HCT116 (cell line): Measurements from ENCODE around the gene ARL8B. TPM values are rescaled to one million over a fixed set of nuclear protein-coding genes. Genes with fewer than 3 reads are reported as not detected.

ENCODE experiments used
- ATAC-seq: fragments of 200-7000 bp; cut with Tn5 transposase; 2 replicates; pipeline ENCODE4 v1.9.1; 2020; ENCODE audit warnings: mild to moderate bottlenecking, moderate library complexity
- BruUV-seq: library from RNA; stranded (reverse); fragments of 400-500 nt; replicated peaks from 2 replicates; lab custom pipeline; 2021; lab: Mats Ljungman, UMichigan
- CTCF ChIA-PET: fragments of 300-600 bp; sonication (Branson Sonifier 250); formaldehyde crosslinking; loops from one replicate; lab custom pipeline; 2021; ENCODE audit warnings: antibody characterized with exemption; lab: Charles Lee
- POLR2A ChIA-PET: fragments of 300-600, 350-600 bp; sonication (Branson Sonifier 250); formaldehyde crosslinking; loops from one replicate; lab custom pipeline; 2021; ENCODE audit warnings: antibody characterized with exemption; lab: Charles Lee
- RAD21 ChIA-PET, 2 experiments: fragments of 300-600 bp; sonication (Branson Sonifier 250); formaldehyde crosslinking; loops; one replicate each; lab custom pipeline; 2023; ENCODE audit warnings: low total read pairs in 2 of 2; ENCODE audit not compliant: uncharacterized antibody in 2 of 2, unreplicated experiment in 2 of 2, low non-redundant PET in 1 of 2; lab: Charles Lee
- DNase-seq: peaks from one replicate; pipeline ENCODE4 v3.0.0-alpha.2; 2010; ENCODE audit warnings: low read depth, low spot score
- H2AFZ ChIP-seq: fragments of 200-600 bp; shearing (Covaris generic), sonication (generic); 2 replicates; pipeline ENCODE4 v1.6.1; 2017; ENCODE audit warnings: low read depth, mixed run types, mixed read lengths, antibody characterized with exemption, low read length; ENCODE audit not compliant: poor library complexity, severe bottlenecking
- H3K27ac ChIP-seq: 2 replicates; pipeline ENCODE4 v1.5.1; 2012; ENCODE audit warnings: low read depth, low read length
- H3K27me3 ChIP-seq: fragments of 200-600 bp; sonication (generic); 2 replicates; pipeline ENCODE4 v1.6.1; 2016; ENCODE audit warnings: mixed run types, low read length, mixed read lengths; ENCODE audit not compliant: insufficient read depth
- H3K36me3 ChIP-seq, 2 experiments: fragments of 200-500 bp in 1 of 2; fragments of 200-600 bp in 1 of 2; sonication (Bioruptor generic) in 1 of 2; sonication (generic) in 1 of 2; 2 replicates each; pipeline versions ENCODE4 v1.5.1 to v1.6.1; 2014 to 2016; ENCODE audit warnings: low read length in 2 of 2, inconsistent platforms in 1 of 2, mixed read lengths in 1 of 2, mixed run types in 1 of 2; ENCODE audit not compliant: insufficient read depth in 2 of 2, control insufficient read depth in 1 of 2
- H3K4me1 ChIP-seq, 2 experiments: fragments of 200-600 bp in 1 of 2; sonication (generic) in 1 of 2; 2 replicates each; pipeline versions ENCODE4 v1.5.1 to v1.6.1; 2012 to 2017; ENCODE audit warnings: low read length in 2 of 2, inconsistent platforms in 1 of 2, mild to moderate bottlenecking in 1 of 2, mixed read lengths in 1 of 2, mixed run types in 1 of 2, moderate library complexity in 1 of 2; ENCODE audit not compliant: insufficient read depth in 2 of 2, control insufficient read depth in 1 of 2
- H3K4me2 ChIP-seq: fragments of 200-600 bp; sonication (generic); 2 replicates; pipeline ENCODE4 v1.6.1; 2017; ENCODE audit warnings: mixed run types, low read length, mixed read lengths
- H3K4me3 ChIP-seq, 2 experiments: fragments of 200-600 bp in 1 of 2; sonication (generic) in 1 of 2; replicated peaks in 1 of 2; 2 replicates each; pipeline ENCODE4 v1.5.1; 2011 to 2016; ENCODE audit warnings: low read length in 2 of 2, control low read depth in 1 of 2, low read depth in 1 of 2, mild to moderate bottlenecking in 1 of 2, mixed read lengths in 1 of 2, mixed run types in 1 of 2
- H3K79me2 ChIP-seq: fragments of 200-600 bp; sonication (generic); 2 replicates; pipeline ENCODE4 v1.6.1; 2017; ENCODE audit warnings: mild to moderate bottlenecking, mixed run types, low read length, moderate library complexity, mixed read lengths; ENCODE audit not compliant: insufficient read depth
- H3K9ac ChIP-seq: fragments of 200-600 bp; sonication (generic); 2 replicates; pipeline ENCODE4 v1.6.1; 2016; ENCODE audit warnings: low read length, mixed read lengths
- H3K9me2 ChIP-seq: fragments of 200-600 bp; sonication (generic), shearing (Covaris generic); 2 replicates; pipeline ENCODE4 v1.6.1; 2017; ENCODE audit warnings: mixed run types, mild to moderate bottlenecking, moderate library complexity; ENCODE audit not compliant: insufficient read depth
- H3K9me3 ChIP-seq, 2 experiments: fragments of 200-500 bp in 1 of 2; fragments of 200-600 bp in 1 of 2; sonication (Bioruptor generic) in 1 of 2; sonication (generic) in 1 of 2; 2 replicates each; pipeline ENCODE4 v1.6.1; 2014 to 2017; ENCODE audit warnings: low read length in 2 of 2, mixed read lengths in 2 of 2, inconsistent platforms in 1 of 2, low read depth in 1 of 2, mild to moderate bottlenecking in 1 of 2, mixed run types in 1 of 2, moderate library complexity in 1 of 2; ENCODE audit not compliant: control insufficient read depth in 1 of 2, insufficient read depth in 1 of 2
- H4K20me1 ChIP-seq: fragments of 200-600 bp; sonication (generic), shearing (Covaris generic); 2 replicates; pipeline ENCODE4 v1.6.1; 2017; ENCODE audit warnings: mixed run types, mild to moderate bottlenecking, moderate library complexity; ENCODE audit not compliant: insufficient read depth
- CTCF ChIP-seq, 3 experiments: fragments of 200-600 bp in 1 of 3; sonication (generic) in 1 of 3; IDR thresholded peaks in 2 of 3; conservative IDR thresholded peaks in 1 of 3; 2 replicates each; pipeline ENCODE4 v1.5.1; 2012 to 2017; ENCODE audit warnings: low read depth in 2 of 3, low read length in 2 of 3, antibody characterized with exemption in 1 of 3, borderline replicate concordance in 1 of 3, control low read depth in 1 of 3, mild to moderate bottlenecking in 1 of 3, mixed read lengths in 1 of 3, mixed run types in 1 of 3, moderate library complexity in 1 of 3; ENCODE audit not compliant: insufficient read depth in 1 of 3
- ELF1 ChIP-seq: IDR thresholded peaks from 2 replicates; pipeline ENCODE4 v1.6.1; 2012; ENCODE audit warnings: low read depth, borderline replicate concordance
- EZH2 ChIP-seq: fragments of 200-600 bp; sonication (generic); IDR thresholded peaks from 2 replicates; pipeline ENCODE4 v1.6.1; 2017; ENCODE audit warnings: antibody characterized with exemption, mixed run types
- EZH2phosphoT487 ChIP-seq: fragments of 200-600 bp; IDR thresholded peaks from 2 replicates; pipeline ENCODE4 v1.6.1; 2018; ENCODE audit warnings: antibody characterized with exemption, borderline replicate concordance
- JUND ChIP-seq: IDR thresholded peaks from 2 replicates; pipeline ENCODE4 v1.6.1; 2012
- POLR2AphosphoS5 ChIP-seq: IDR thresholded peaks from 2 replicates; pipeline ENCODE4 v1.6.1; 2011; ENCODE audit warnings: mild to moderate bottlenecking, low read depth, low read length, moderate library complexity
- SRF ChIP-seq: IDR thresholded peaks from 2 replicates; pipeline ENCODE4 v1.6.1; 2012; ENCODE audit warnings: low read depth
- TCF7L2 ChIP-seq: IDR thresholded peaks from 2 replicates; pipeline ENCODE4 v1.7.0; 2011; ENCODE audit warnings: borderline replicate concordance, inconsistent platforms; ENCODE audit not compliant: insufficient read depth, insufficient read length; ENCODE audit errors: extremely low read depth
- YY1 ChIP-seq: IDR thresholded peaks from 2 replicates; pipeline ENCODE4 v1.6.1; 2011; ENCODE audit warnings: low read length, low read depth, moderate library complexity, mild to moderate bottlenecking; ENCODE audit not compliant: insufficient replicate concordance; ENCODE audit errors: extremely low read depth
- ZNF274 ChIP-seq: fragments of 200-500 bp; sonication (Bioruptor generic); IDR thresholded peaks from 2 replicates; pipeline ENCODE4 v1.6.1; 2014; ENCODE audit warnings: mild to moderate bottlenecking, low read depth, low read length, inconsistent platforms
- intact Hi-C: fragments of 100-400 bp; cut with micrococcal nuclease; formaldehyde crosslinking; loops from 2 replicates; pipeline ENCODE4 v1.10.0; 2022
- total RNA-seq: library from RNA; stranded (reverse); gene quantifications from one replicate; pipeline ENCODE4 v1.2.1, GENCODE V29; 2021; ENCODE audit not compliant: unreplicated experiment
- TF ChIP-seq, protein P1 (sequence below): IDR thresholded peaks from 2 replicates; pipeline ENCODE4 v1.6.1; 2012
- TF ChIP-seq, protein P2 (sequence below): IDR thresholded peaks from 2 replicates; pipeline ENCODE4 v1.6.1; 2012
- TF ChIP-seq, protein P3 (sequence below): IDR thresholded peaks from 2 replicates; pipeline ENCODE4 v1.6.1; 2012; ENCODE audit warnings: low read depth

ARL8B gene
- total RNA-seq, 1 experiment from 2014 or later = 38.1 TPM

DNA sequence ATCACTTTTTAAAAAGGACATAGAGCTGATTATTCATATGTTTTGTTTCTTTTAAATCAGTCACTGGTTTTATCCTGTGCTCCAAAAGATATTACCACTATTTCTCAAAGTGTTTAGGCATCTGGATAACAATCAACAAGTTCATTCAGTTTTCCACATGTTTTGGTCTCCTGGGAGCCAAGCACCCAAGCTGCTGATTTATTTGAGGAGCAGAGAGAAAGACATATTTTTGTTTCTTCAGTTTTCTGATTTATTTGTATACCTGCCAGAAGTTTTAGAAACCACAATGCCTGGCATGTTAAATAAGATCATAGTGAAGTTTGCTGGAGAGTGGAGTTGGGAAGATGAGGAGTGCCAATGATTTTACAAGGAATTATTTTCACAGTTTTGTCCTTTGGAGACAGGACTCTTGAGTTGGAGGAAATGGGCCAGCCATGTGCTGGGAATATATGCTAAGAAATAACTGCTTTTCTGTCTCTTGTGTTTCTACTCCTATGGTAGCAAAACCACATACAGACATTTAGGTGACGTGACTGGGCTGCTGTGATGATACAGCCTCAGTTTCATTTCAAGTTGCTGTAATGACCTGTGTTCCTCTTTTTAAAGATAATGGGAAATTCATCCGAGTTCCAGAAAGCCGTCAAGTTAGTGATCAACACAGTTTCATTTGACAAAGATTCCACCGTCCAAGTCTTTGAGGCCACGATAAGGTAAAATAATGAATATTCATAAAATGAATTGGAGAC is 77.1 kb downstream of the ARL8B start:
- POLR2A ChIA-PET = no interaction called here
- Histone ChIP-seq H3K9me3 (no peaks in the 10 kb centered on the region), H3K79me2 (peaks cover 40% of the 10 kb centered on the region), H3K27ac (no peak overlapping the region), H4K20me1 (no peaks in the 10 kb centered on the region), H3K36me3 (peaks cover 15 to 17% of the 10 kb centered on the region in 2 experiments; a peak in 3 of 4 replicates), H3K9ac (no peak overlapping the region), H3K4me3 (no peak overlapping the region), H2AFZ (no peak overlapping the region), H3K27me3 (no peaks in the 10 kb centered on the region), H3K9me2 (no peaks in the 10 kb centered on the region), H3K4me2 (no peak overlapping the region), H3K4me1 (peaks cover 26 to 31% of the 10 kb centered on the region in 2 experiments)
- DNase-seq (no peak), ATAC-seq (no peak)
- RAD21 ChIA-PET = no interaction called here
- intact Hi-C loops = no loop called here
- CTCF ChIA-PET = no interaction called here
- BruUV-seq = no TSS peak
- TF ChIP-seq, protein P1, sequence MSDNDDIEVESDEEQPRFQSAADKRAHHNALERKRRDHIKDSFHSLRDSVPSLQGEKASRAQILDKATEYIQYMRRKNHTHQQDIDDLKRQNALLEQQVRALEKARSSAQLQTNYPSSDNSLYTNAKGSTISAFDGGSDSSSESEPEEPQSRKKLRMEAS = no peak
- TF ChIP-seq, protein P2, sequence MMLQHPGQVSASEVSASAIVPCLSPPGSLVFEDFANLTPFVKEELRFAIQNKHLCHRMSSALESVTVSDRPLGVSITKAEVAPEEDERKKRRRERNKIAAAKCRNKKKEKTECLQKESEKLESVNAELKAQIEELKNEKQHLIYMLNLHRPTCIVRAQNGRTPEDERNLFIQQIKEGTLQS = no peak
- TF ChIP-seq POLR2AphosphoS5 (no peak), ELF1 (no peak), SRF (no peak), CTCF (IDR thresholded peaks at IDR 0.05 in 2 of 3, conservative IDR thresholded peaks at IDR 0.05 in 1 of 3; ENCODE audit: borderline replicate concordance in 1 of 3, insufficient read depth in 1 of 3, low read depth in 2 of 3, low read length in 2 of 3) (no peak), TCF7L2 (no peak), EZH2phosphoT487 (no peak), JUND (no peak), ZNF274 (no peak), EZH2 (no peak), YY1 (no peak)
- TF ChIP-seq, protein P3, sequence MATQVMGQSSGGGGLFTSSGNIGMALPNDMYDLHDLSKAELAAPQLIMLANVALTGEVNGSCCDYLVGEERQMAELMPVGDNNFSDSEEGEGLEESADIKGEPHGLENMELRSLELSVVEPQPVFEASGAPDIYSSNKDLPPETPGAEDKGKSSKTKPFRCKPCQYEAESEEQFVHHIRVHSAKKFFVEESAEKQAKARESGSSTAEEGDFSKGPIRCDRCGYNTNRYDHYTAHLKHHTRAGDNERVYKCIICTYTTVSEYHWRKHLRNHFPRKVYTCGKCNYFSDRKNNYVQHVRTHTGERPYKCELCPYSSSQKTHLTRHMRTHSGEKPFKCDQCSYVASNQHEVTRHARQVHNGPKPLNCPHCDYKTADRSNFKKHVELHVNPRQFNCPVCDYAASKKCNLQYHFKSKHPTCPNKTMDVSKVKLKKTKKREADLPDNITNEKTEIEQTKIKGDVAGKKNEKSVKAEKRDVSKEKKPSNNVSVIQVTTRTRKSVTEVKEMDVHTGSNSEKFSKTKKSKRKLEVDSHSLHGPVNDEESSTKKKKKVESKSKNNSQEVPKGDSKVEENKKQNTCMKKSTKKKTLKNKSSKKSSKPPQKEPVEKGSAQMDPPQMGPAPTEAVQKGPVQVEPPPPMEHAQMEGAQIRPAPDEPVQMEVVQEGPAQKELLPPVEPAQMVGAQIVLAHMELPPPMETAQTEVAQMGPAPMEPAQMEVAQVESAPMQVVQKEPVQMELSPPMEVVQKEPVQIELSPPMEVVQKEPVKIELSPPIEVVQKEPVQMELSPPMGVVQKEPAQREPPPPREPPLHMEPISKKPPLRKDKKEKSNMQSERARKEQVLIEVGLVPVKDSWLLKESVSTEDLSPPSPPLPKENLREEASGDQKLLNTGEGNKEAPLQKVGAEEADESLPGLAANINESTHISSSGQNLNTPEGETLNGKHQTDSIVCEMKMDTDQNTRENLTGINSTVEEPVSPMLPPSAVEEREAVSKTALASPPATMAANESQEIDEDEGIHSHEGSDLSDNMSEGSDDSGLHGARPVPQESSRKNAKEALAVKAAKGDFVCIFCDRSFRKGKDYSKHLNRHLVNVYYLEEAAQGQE = no peak
